T-helper 1 cell treated with Interleukin-12 subunit alpha and Interleukin-12 subunit beta and Interleukin-4 antibody, amounts not matched to agents 30 μg/mL and 1 μg/mL, for 36 hours (primary cell): ENCODE results near the gene THAP5.
A peak's percentile ranks its signal among the peaks of the same experiment; 100 is the strongest.

ENCODE experiments used
- H3K27ac Mint-ChIP-seq: one replicate; pipeline ENCODE4 v1.8.0; 2021; ENCODE audit warnings: mild to moderate bottlenecking, mixed read lengths
- H3K27me3 Mint-ChIP-seq: one replicate; pipeline ENCODE4 v1.8.0; 2021; ENCODE audit warnings: low read depth, mixed read lengths
- H3K36me3 Mint-ChIP-seq: one replicate; pipeline ENCODE4 v1.8.0; 2021; ENCODE audit warnings: low read depth, mixed read lengths
- H3K4me1 Mint-ChIP-seq: one replicate; pipeline ENCODE4 v1.8.0; 2021; ENCODE audit warnings: low read depth, mixed read lengths
- H3K4me3 Mint-ChIP-seq: one replicate; pipeline ENCODE4 v1.8.0; 2021; ENCODE audit warnings: mild to moderate bottlenecking, moderate library complexity, mixed read lengths
- H3K9me3 Mint-ChIP-seq: one replicate; pipeline ENCODE4 v1.8.0; 2021; ENCODE audit warnings: mixed read lengths

THAP5 gene

GRCh38 chr7:108596560-108596959 is 27.1 kb upstream of the THAP5 start:
- Mint-ChIP-seq H3K4me1 (no peaks in the 10 kb centered on the region), H3K4me3 (no peak overlapping the region), H3K36me3 (no peaks in the 10 kb centered on the region), H3K9me3 (no peaks in the 10 kb centered on the region), H3K27me3 (peaks cover 33% of the 10 kb centered on the region), H3K27ac (no peak overlapping the region)

- Mint-ChIP-seq H3K4me3 (no peak overlapping the region), H3K36me3 (no peaks in the 10 kb centered on the region), H3K4me1 (no peaks in the 10 kb centered on the region), H3K27ac (no peak overlapping the region), H3K27me3 (peaks cover 17% of the 10 kb centered on the region), H3K9me3 (no peaks in the 10 kb centered on the region)
Measured at GRCh38 chr7:108592646-108593201, 23.2 kb upstream of the THAP5 start.

DNA sequence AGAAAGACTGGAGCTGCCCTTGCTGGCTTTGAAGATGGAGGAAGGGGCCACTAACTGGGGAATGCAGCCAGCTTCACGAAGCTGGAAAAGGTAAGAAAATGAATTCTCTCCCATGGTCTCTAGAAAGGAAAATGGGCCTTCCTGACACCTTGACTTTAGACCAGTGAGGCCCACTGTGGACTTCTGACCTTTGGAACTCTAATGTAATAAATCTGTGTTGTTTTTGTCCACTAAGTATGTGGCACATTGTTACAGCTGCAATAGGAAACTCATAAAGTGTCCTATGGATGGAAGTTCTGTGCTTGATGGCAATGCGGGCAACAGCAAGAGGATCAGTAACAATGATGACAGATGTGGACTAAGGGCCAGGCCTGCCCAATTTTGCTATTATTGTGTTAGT is 21.1 kb upstream of the THAP5 start:
- Mint-ChIP-seq H3K27ac (no peak overlapping the region), H3K27me3 (peaks cover 29% of the 10 kb centered on the region), H3K4me3 (no peak overlapping the region), H3K36me3 (no peaks in the 10 kb centered on the region), H3K9me3 (no peaks in the 10 kb centered on the region), H3K4me1 (no peaks in the 10 kb centered on the region)

DNA sequence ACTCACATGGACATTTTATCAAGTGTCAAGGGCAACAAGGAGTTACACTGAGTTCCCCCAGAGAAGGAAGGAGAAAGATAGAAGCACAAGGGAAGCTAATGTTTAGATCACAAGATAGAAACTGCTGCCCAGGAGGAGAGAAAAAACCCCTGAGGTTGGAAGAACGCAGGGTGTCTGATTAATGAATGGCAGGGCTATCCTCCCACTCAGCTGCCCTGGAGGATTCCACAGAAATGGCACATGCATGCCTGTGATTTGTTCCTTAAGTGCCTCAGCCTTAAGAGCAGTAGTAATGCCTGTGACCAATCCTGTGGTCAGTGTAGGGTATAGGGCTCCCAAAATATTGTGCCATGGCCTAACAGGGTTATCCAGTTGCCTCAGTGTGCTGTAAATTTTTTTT is 20.4 kb upstream of the THAP5 start:
- Mint-ChIP-seq H3K27ac (no peak overlapping the region), H3K4me1 (no peaks in the 10 kb centered on the region), H3K27me3 (peaks cover 29% of the 10 kb centered on the region), H3K9me3 (no peaks in the 10 kb centered on the region), H3K36me3 (no peaks in the 10 kb centered on the region), H3K4me3 (no peak overlapping the region)

DNA sequence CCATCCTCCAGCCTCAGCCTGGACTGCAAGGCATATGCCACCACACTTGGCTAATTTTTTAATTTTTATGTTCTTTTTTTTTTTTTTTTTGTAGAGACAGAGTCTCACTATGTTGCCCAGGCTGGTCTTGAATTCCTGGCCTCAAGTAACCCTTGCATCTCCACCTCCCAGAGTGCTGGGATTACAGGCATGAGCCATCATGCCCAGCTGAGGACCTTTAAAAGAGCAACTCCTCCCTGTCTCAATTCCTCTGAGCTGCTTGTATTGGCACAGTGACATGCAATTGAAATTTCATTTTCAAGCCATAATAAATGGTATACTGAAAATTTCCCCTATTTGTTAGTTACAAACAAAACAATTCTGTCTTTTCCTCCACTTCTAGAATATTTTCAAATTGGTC is 19.7 kb upstream of the THAP5 start:
- H3K4me1 Mint-ChIP-seq, result no peaks in the 10 kb centered on the region
- no peak overlapping the region for H3K27ac Mint-ChIP-seq
- no peaks in the 10 kb centered on the region for H3K36me3 Mint-ChIP-seq
- H3K4me3 Mint-ChIP-seq, result no peak overlapping the region
- peaks cover 29% of the 10 kb centered on the region for H3K27me3 Mint-ChIP-seq
- H3K9me3 Mint-ChIP-seq, result no peaks in the 10 kb centered on the region

GRCh38 chr7:108586274-108586710 is 16.8 kb upstream of the THAP5 start:
- Mint-ChIP-seq H3K9me3 (no peaks in the 10 kb centered on the region), H3K4me3 (no peak overlapping the region), H3K27me3 (peaks cover 20% of the 10 kb centered on the region), H3K4me1 (no peaks in the 10 kb centered on the region), H3K27ac (no peak overlapping the region), H3K36me3 (no peaks in the 10 kb centered on the region)

GRCh38 chr7:108585843-108586242 is 16.3 kb upstream of the THAP5 start:
- H3K4me3 Mint-ChIP-seq, result no peak overlapping the region
- H3K36me3 Mint-ChIP-seq, result peaks cover 1% of the 10 kb centered on the region
- H3K27me3 Mint-ChIP-seq, result peaks cover 20% of the 10 kb centered on the region
- H3K9me3 Mint-ChIP-seq, result no peaks in the 10 kb centered on the region
- H3K4me1 Mint-ChIP-seq, result no peaks in the 10 kb centered on the region
- no peak overlapping the region for H3K27ac Mint-ChIP-seq

DNA sequence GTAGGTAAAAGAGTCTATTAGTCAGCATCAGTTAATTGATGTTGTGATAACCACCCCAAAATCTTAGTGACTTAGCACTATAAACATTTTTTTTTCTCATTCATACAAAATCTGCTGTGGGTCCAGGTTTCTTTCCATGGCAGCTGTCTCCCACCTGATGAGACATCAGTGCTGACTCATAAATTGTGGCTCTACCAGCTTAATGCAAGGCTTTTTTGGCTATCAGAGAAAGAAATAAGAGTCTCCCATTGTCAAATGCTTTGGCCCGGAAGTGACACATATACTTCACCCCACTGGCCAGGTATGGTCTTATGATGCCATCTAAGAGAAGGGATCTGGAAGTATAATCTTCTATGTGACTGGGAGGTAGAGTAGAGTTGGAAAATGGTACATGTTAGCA is 14.7 kb upstream of the THAP5 start:
- Mint-ChIP-seq H3K27me3 (peaks cover 18% of the 10 kb centered on the region), H3K36me3 (peaks cover 6% of the 10 kb centered on the region), H3K9me3 (no peaks in the 10 kb centered on the region), H3K4me1 (no peaks in the 10 kb centered on the region), H3K4me3 (no peak overlapping the region), H3K27ac (no peak overlapping the region)

- no peaks in the 10 kb centered on the region for H3K9me3 Mint-ChIP-seq
- H3K4me3 Mint-ChIP-seq, result no peak overlapping the region
- no peaks in the 10 kb centered on the region for H3K4me1 Mint-ChIP-seq
- H3K27me3 Mint-ChIP-seq, result peaks cover 13% of the 10 kb centered on the region
- no peak overlapping the region for H3K27ac Mint-ChIP-seq
- H3K36me3 Mint-ChIP-seq, result peaks cover 18% of the 10 kb centered on the region
Measured at GRCh38 chr7:108581655-108582491, 12.4 kb upstream of the THAP5 start.

- H3K4me3 Mint-ChIP-seq, result no peak overlapping the region
- H3K4me1 Mint-ChIP-seq, result peaks cover 2% of the 10 kb centered on the region
- no peaks in the 10 kb centered on the region for H3K9me3 Mint-ChIP-seq
- H3K27ac Mint-ChIP-seq, result no peak overlapping the region
- no peaks in the 10 kb centered on the region for H3K27me3 Mint-ChIP-seq
- peaks cover 31% of the 10 kb centered on the region for H3K36me3 Mint-ChIP-seq
Measured at GRCh38 chr7:108580298-108580697, 10.8 kb upstream of the THAP5 start.

GRCh38 chr7:108578937-108579336 is 9.4 kb upstream of the THAP5 start:
- H3K9me3 Mint-ChIP-seq, result no peaks in the 10 kb centered on the region
- no peak overlapping the region for H3K4me3 Mint-ChIP-seq
- peaks cover 6% of the 10 kb centered on the region for H3K4me1 Mint-ChIP-seq
- peaks cover 42% of the 10 kb centered on the region for H3K36me3 Mint-ChIP-seq
- H3K27me3 Mint-ChIP-seq, result no peaks in the 10 kb centered on the region
- no peak overlapping the region for H3K27ac Mint-ChIP-seq

- Mint-ChIP-seq H3K27ac (no peak overlapping the region), H3K9me3 (no peaks in the 10 kb centered on the region), H3K4me1 (peaks cover 21% of the 10 kb centered on the region), H3K4me3 (no peak overlapping the region), H3K36me3 (peaks cover 56% of the 10 kb centered on the region), H3K27me3 (no peaks in the 10 kb centered on the region)
Measured at GRCh38 chr7:108576116-108576515, 6.6 kb upstream of the THAP5 start.

DNA sequence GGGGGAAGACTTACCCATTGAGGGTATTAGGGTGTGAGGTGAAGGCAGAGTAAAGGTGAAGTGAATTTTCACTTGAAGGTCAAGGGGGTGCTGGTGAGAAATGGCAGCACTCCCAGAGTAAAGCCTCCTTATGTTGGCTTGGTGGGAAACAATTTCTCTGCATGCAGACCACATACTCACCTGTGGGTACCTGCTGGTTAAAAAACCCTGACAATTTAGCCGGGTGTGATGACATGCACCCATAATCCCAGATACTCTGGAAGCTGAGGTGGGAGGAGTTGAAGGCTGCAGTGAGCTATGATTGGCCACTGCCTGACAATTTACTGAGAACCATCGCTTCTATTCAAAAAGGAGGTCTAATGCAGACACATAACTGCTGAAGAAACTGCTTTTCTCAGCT is 5.7 kb upstream of the THAP5 start:
- no peak overlapping the region for H3K4me3 Mint-ChIP-seq
- no peaks in the 10 kb centered on the region for H3K27me3 Mint-ChIP-seq
- no peaks in the 10 kb centered on the region for H3K9me3 Mint-ChIP-seq
- H3K36me3 Mint-ChIP-seq, result peaks cover 56% of the 10 kb centered on the region
- H3K4me1 Mint-ChIP-seq, result peaks cover 24% of the 10 kb centered on the region
- no peak overlapping the region for H3K27ac Mint-ChIP-seq

GRCh38 chr7:108572480-108572879 is 3.0 kb upstream of the THAP5 start:
- no peaks in the 10 kb centered on the region for H3K27me3 Mint-ChIP-seq
- H3K36me3 Mint-ChIP-seq, result peaks cover 50% of the 10 kb centered on the region
- H3K4me3 Mint-ChIP-seq, result no peak overlapping the region
- H3K4me1 Mint-ChIP-seq, result peaks cover 32% of the 10 kb centered on the region
- H3K27ac Mint-ChIP-seq, result no peak overlapping the region
- no peaks in the 10 kb centered on the region for H3K9me3 Mint-ChIP-seq

DNA sequence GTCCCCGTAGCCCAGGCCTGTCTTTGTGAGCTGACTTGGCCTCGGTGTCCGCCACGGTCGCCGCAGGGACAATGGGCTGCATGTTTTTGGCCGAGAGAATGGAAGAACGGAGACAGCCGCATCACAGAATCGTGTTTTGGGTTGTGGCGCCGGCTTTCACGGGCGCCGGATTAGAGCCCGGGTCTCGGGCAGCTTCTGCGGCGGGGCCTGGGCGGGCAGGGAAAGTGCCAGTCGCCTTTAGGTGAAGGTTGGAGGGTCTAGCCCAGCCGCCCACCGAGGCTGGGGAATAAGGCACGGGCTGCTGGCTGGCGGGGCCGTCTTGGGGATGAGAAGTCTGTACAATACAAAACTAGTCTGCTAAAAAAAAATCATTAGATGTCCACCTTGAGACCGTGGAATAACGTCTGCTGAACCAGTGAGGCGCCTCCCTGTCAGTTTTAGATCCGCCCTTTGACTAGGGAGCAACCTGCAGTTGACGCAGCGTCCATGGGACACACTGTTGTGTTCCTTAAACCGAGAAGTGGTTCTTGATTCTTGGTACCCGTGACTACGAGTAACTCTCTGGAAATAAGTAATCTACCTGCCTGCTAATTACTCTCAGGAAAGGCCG is 745 bp upstream of the THAP5 start:
- peaks cover 39% of the 10 kb centered on the region for H3K36me3 Mint-ChIP-seq
- H3K27ac Mint-ChIP-seq, result peak overlapping the region; percentile 96
- H3K4me3 Mint-ChIP-seq, result peak overlapping the region; percentile 93
- peaks cover 38% of the 10 kb centered on the region for H3K4me1 Mint-ChIP-seq
- H3K27me3 Mint-ChIP-seq, result no peaks in the 10 kb centered on the region
- peaks cover 4% of the 10 kb centered on the region for H3K9me3 Mint-ChIP-seq
